Measurements from ENCODE around the gene PALD1.

PALD1 gene

GRCh38 chr10:70558871-70559810, 80.6 kb downstream of the PALD1 start:
- DNase-seq = no peak

- DNase-seq = no peak
Observed at GRCh38 chr10:70559861-70560260, 81.3 kb downstream of the PALD1 start.

GRCh38 chr10:70560511-70560941, 82.0 kb downstream of the PALD1 start:
- no peak for DNase-seq

GRCh38 chr10:70561070-70561469, 82.5 kb downstream of the PALD1 start:
- DNase-seq = no peak

GRCh38 chr10:70561558-70561957, 83.0 kb downstream of the PALD1 start:
- DNase-seq = no peak

- DNase-seq = no peak
Observed at GRCh38 chr10:70562036-70562755, 83.6 kb downstream of the PALD1 start.

- DNase-seq = no peak
Observed at GRCh38 chr10:70563230-70563629, 84.7 kb downstream of the PALD1 start.

- no peak for DNase-seq
Observed at GRCh38 chr10:70564113-70564725, 85.7 kb downstream of the PALD1 start.

GRCh38 chr10:70564901-70565351, 86.4 kb downstream of the PALD1 start:
- no peak for DNase-seq

GRCh38 chr10:70565556-70566514, 87.3 kb downstream of the PALD1 start:
- DNase-seq = no peak

- DNase-seq = no peak
Observed at GRCh38 chr10:70566515-70567290, 88.1 kb downstream of the PALD1 start.

- no peak for DNase-seq
Observed at GRCh38 chr10:70567603-70568002, 89.0 kb downstream of the PALD1 start.

- no peak for DNase-seq
Observed at GRCh38 chr10:70568113-70568512, 89.5 kb downstream of the PALD1 start.

GRCh38 chr10:70568781-70569495, 90.4 kb downstream of the PALD1 start:
- DNase-seq = no peak

- no peak for DNase-seq
Observed at GRCh38 chr10:70571236-70571635, 92.7 kb downstream of the PALD1 start.

GRCh38 chr10:70571636-70572439, 93.3 kb downstream of the PALD1 start:
- DNase-seq = no peak

GRCh38 chr10:70573599-70574506, 95.3 kb downstream of the PALD1 start:
- no peak for DNase-seq

- DNase-seq = no peak
Observed at GRCh38 chr10:70575486-70575873, 96.9 kb downstream of the PALD1 start.
